HG03135 (cell line): ENCODE results near the gene STIM2.
"Not testable (repeated sequence)": the region's sequence is repeated elsewhere in the genome, so short reads cannot be mapped to it uniquely, and the experiment has no call there.

Experiments
- ATAC-seq: cut with Tn5 transposase; IDR thresholded peaks from one replicate; pipeline ENCODE4 v1.9.1; 2021; ENCODE audit warnings: mild to moderate bottlenecking, moderate library complexity; ENCODE audit not compliant: unreplicated experiment

Gene STIM2

GRCh38 chr4:27022963-27023362, 162.3 kb downstream of the STIM2 start:
- ATAC-seq, result no peak

- no peak for ATAC-seq
Measured at GRCh38 chr4:27023366-27023765, 162.7 kb downstream of the STIM2 start.

DNA sequence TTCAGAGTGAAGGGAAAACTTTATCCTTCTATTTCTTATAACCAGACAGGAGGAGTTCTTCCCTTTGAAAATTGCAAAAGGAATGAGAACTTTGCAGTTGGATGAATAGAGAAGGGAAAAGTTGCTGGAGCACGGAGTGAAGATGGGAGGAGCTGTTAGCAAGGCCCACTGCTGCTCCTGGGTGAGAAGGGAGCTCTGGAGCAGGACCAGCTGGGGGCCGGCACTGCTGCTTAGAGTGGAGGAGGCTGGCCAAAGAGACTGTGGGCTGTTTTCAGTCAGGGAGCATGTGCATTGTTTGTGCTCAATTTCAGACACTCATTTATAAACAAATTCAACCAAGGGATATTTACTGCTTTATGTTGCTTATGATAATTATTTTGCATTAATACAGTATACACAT, 164.2 kb downstream of the STIM2 start:
- no peak for ATAC-seq

- no peak for ATAC-seq
Measured at GRCh38 chr4:27027428-27027827, 166.8 kb downstream of the STIM2 start.

DNA sequence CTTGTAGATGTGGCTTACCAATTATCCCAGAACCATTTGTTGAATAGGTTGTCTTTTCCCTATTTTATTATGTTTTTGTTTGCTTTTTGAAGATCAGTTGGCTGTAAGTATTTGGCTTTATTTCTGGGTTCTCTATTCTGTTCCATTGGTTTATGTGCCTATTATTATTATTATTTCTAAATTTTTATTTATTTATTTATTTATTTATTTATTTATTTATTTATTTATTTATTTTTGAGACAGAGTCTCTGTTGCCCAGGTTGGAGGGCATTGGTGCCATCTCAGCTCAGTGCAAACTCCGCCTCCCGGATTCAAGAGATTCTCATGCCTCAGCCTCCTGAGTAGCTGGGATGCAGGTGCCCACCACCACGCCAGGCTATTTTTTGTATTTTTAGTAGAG, 174.5 kb downstream of the STIM2 start:
- not testable (repeated sequence) for ATAC-seq

DNA sequence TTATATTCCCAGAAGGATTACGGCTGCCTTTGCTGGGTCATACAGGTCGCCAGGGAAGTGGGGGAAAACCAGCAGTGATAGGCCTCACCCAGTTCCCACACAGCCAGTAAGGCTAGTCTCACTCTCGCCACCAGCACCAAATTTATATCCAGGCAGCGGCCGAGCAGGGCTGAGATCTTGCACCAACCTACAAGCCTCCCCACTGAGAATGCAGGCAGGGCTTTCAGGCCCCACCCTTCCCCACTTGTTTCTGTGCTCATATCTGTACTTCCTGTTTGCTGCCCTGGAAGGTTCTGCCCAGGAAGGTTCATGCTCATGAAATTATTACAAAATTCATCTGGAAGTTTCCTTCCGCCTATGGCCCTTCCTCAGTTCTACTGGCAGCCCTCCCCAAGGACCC, 179.7 kb downstream of the STIM2 start:
- ATAC-seq, result no peak

DNA sequence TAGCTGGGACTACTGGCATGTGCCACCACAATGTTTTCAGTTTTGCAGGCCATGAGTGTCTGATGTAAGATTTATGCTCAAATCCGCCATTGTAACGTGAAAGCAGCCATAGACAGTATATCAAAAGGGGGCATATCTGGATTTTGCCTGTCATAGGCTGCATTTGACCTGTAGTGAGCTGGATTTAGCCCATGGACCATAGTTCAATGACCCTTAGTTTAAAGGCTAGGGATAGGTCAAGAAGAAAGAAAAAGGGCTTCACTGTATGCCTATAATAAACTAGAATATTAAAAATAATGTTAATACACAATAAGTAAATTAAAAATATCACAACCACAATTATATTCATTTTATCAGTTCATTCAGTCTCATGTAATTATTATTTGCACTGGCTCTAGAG, 181.8 kb downstream of the STIM2 start:
- no peak for ATAC-seq

GRCh38 chr4:27043200-27043599, 182.6 kb downstream of the STIM2 start:
- no peak for ATAC-seq

DNA sequence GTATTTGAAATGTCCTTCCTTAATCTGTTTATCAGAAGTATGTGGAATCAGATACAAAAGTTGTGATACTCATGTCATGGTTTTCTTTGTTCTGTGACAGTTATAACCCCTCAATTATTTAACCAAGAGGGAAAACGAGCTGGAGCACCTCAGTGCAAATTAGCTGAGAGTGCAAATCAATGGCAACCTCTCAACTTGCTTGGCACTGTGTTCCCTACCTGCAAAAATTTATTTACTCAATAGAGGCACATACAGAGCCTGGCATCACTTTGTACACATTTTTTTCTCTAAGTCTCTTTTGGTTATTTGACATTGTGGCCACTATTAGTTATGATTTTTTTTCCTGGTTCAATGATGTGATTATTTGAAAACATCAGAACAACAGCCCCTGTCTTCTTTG, 186.2 kb downstream of the STIM2 start:
- ATAC-seq, result no peak

- ATAC-seq, result no peak
Measured at GRCh38 chr4:27048429-27049238, 188.0 kb downstream of the STIM2 start.

DNA sequence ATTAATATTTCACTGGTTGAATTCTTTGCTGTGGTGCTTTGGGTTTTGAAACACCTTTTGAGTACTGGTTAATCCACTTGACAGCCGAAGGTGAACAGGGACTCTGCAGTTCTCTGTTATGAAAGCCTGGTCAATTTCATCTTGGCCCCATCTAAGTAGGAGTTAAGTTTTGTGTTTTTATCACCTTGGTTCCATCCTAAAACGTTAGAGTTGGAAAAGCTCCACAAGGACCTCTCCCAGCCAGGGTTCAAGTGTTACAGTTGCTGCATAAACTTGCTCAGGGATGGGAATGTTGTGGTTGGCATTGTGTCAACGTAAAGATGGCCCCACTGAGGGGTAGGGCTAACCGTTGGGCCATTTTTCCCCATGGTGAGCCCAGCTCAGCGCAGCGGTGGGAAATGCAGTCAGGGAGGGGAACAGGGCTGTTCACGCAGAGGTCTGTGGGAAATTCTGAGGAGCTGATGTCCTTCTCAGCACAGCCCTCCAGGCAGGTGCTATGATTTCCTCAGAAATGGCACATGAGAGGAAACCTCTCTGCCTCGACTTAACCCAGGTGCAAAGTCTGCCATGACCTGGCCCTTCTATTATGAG, 188.7 kb downstream of the STIM2 start:
- no peak for ATAC-seq

GRCh38 chr4:27050731-27051130, 190.1 kb downstream of the STIM2 start:
- no peak for ATAC-seq

DNA sequence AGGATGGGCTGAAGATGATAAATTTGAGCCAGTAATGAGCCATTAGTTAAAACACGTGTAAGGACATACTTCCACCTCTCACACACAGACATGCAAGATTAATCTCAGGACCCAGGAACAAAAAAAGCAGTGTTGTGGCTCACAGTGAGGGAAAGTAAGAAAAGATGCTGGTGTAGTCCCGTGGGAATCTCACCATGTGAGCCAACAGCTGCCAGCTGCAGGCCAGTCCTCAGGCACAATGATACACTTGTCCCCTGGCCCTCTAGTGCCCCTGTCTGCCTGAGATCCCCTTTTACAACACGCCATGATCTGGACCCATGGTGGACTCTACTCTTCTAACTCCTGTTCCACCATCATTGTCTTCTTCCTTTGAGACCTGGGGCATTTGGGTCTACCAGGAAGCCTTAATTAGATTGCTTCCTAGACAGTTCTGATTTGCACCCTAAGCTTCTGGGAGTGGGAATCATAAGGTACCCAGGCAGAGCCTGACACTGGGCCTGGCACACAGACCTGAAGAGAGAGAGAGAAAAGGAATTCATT, 194.7 kb downstream of the STIM2 start:
- no peak for ATAC-seq

DNA sequence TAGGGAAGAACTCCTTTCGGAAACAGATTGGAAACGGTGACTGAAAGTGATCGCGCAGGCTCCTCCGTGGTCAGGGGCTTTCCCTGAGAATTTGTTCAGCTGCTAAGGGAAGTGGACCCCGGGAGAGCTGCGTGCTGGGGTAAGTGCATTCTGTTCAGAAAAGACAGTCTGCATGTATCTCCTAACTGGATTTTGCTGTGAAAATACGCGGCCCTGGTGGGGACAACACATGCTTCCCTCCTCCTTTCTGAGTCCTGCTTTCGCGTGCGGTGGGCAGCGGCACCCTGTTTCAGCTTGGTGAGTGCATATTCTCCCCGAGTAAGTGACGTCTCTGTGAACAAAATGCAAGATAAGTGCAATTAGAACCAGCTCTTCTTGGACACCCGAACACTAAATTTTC, 195.6 kb downstream of the STIM2 start:
- ATAC-seq, result no peak

- ATAC-seq, result no peak
Measured at GRCh38 chr4:27057053-27057452, 196.4 kb downstream of the STIM2 start.

DNA sequence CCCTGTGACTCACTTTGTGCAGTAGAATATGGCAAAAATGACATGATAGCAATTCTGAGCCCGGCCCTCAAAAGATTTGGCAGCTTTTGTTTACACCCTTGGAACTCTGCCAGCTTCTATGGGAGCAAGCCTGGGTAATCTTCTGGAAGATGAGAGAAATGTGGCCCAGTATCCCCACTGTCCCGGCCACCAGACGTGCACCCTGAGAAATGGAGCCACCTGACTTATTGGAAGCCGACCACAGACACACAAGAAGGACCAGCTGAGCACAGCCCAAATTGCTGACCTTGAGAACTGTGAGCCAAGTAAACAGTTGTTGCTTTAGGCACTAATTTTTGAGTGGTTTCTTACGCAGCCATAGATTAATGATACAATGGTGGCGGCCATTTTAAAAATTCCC, 197.0 kb downstream of the STIM2 start:
- no peak for ATAC-seq

GRCh38 chr4:27058819-27059406, 198.3 kb downstream of the STIM2 start:
- ATAC-seq, result no peak

GRCh38 chr4:27059446-27059845, 198.8 kb downstream of the STIM2 start:
- no peak for ATAC-seq

- no peak for ATAC-seq
Measured at GRCh38 chr4:27062256-27062655, 201.6 kb downstream of the STIM2 start.

DNA sequence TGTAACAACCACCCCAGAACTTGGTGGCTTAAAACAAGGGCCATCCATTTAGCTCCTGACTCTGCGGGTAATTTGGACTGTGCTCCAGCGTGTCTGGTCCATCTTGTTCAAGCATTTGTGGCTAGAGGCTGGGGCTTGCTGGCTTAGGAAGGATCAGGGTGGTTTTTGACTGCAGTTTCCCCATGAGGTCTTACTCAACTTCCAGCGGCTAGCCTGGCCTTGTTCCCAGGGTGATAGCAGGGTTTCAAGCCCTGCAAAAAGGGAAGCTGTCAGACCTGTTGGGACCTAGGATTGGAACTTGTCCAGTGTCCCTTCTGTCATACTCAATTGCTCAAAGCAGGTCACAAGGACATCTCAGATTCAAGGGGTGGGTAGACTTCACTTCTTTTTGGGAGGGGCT, 205.9 kb downstream of the STIM2 start:
- no peak for ATAC-seq

DNA sequence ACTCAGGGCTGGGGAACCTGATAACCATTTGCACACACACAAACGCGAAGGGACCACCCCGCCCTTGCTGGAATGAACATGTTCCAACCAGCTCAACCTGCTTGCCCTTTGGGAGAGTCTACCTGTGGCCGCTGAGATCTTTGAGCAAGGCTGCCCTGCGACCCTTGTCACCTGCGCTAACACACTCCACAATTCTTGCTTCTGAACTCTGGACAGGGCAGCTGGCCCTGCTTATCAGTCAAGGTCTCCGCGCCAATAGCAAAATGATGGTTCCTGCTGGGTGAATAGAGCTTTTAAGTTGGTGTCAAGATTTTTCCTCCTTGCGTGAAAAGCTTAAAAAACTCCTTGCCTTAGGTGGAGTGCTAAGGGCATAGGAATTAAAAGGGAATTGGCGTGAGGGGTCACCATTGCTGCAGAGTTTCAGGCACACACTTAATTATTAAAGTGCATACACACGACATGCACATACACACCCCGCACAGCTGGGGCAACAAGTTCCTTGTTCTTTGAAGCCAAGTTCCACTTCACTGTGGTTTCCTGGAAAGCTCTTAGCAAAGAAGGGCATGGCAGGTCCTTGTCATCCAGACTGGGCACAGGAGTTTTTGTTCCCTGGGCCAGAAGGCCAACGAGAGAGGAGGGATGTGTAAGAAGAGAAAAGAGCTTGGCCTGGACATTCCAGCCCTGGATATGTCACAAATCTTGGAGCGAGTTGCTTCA, 207.7 kb downstream of the STIM2 start:
- no peak for ATAC-seq
